K562 (cell line): ENCODE data around the gene TMEM128. TPM values are rescaled to one million over a fixed set of nuclear protein-coding genes. Genes with fewer than 3 reads are reported as not detected.

ENCODE experiments used
- ATF7 ChIP-seq: fragments of 450-650 bp; IDR thresholded peaks from 2 replicates; pipeline ENCODE4 v1.7.1; 2014; ENCODE audit warnings: mild to moderate bottlenecking, moderate library complexity
- CHD4 ChIP-seq: fragments of 200-600 bp; sonication (generic); IDR thresholded peaks from 3 replicates; pipeline ENCODE4 v1.6.1; 2012; ENCODE audit warnings: low read depth, mild to moderate bottlenecking, mixed read lengths, low read length, inconsistent platforms; ENCODE audit not compliant: insufficient read depth, insufficient replicate concordance, poor library complexity, severe bottlenecking
- E2F1 ChIP-seq: sonication (generic); formaldehyde crosslinking; IDR thresholded peaks from 2 replicates; pipeline ENCODE4 v1.8.1; 2023; ENCODE audit warnings: mild to moderate bottlenecking, missing genetic modification reagents, moderate library complexity
- ELK3 ChIP-seq: fragments of 450-650 bp; formaldehyde crosslinking; IDR thresholded peaks from 2 replicates; pipeline ENCODE4 v1.4.0; 2020; ENCODE audit warnings: mild to moderate bottlenecking
- FOSL1 ChIP-seq: fragments of 200-800 bp; sonication (Bioruptor generic); conservative IDR thresholded peaks from 2 replicates; pipeline ENCODE4 v1.6.1; 2016; ENCODE audit warnings: missing genetic modification characterization, missing compliant biosample characterization
- HDAC3 ChIP-seq: fragments of 450-650 bp; IDR thresholded peaks from 2 replicates; pipeline ENCODE4 v1.6.1; 2018; ENCODE audit warnings: borderline replicate concordance, mild to moderate bottlenecking, moderate library complexity; ENCODE audit not compliant: partially characterized antibody
- MAFF ChIP-seq: IDR thresholded peaks from 2 replicates; pipeline ENCODE4 v1.6.1; 2012; ENCODE audit warnings: low read length, improper control_type of control experiment
- MXI1 ChIP-seq: IDR thresholded peaks from 2 replicates; pipeline ENCODE4 v1.6.1; 2011; ENCODE audit warnings: low read depth, mild to moderate bottlenecking, improper control_type of control experiment, low read length
- SAFB ChIP-seq: fragments of 200-400 bp; formaldehyde crosslinking; IDR thresholded peaks from 2 replicates; pipeline ENCODE4 v1.6.1; 2017; ENCODE audit warnings: low read depth, low read length, borderline replicate concordance
- SRSF7 ChIP-seq: fragments of 200-400 bp; formaldehyde crosslinking; optimal IDR thresholded peaks from 2 replicates; pipeline ENCODE3; 2017; ENCODE audit warnings: mild to moderate bottlenecking, low read depth, low read length
- TCF7 ChIP-seq: sonication (generic); IDR thresholded peaks from 2 replicates; pipeline ENCODE4 v1.6.1; 2016; ENCODE audit warnings: antibody characterized with exemption, borderline replicate concordance
- ZNF224 ChIP-seq: sonication (generic); formaldehyde crosslinking; IDR thresholded peaks from 2 replicates; pipeline ENCODE4 v1.8.0; 2022; ENCODE audit warnings: mild to moderate bottlenecking, missing genetic modification reagents
- ZNF518B ChIP-seq: fragments of 250-450 bp; sonication (Bioruptor Pico); IDR thresholded peaks from 2 replicates; pipeline ENCODE4 v1.5.0; 2021; ENCODE audit warnings: mild to moderate bottlenecking, moderate library complexity
- polyA plus RNA-seq, 8 experiments: library from polyadenylated mRNA; depleted of rRNA in 4 of 8; stranded (reverse) in 5 of 8; unstranded in 3 of 8; fragments of >200 nt; fragmentation: Nextera tagmentation in 2 of 8; fragmentation: Illumina TruSeq in 1 of 8; extraction: Ambion mirVana in 2 of 8; extraction: Trizol in 1 of 8; gene quantifications; 2 replicates each; pipeline versions ENCODE4 v1.2.1 to v1.2.3, GENCODE V29; 2011 to 2014; ENCODE audit warnings: inconsistent platforms in 1 of 8, missing spikeins in 1 of 8
- total RNA-seq, 7 experiments: library from RNA; depleted of rRNA in 6 of 7; stranded (reverse); fragments of >200 nt in 6 of 7; fragmentation: Illumina TruSeq in 2 of 7; extraction: Trizol in 2 of 7; gene quantifications; 2 replicates each; pipeline versions ENCODE4 v1.2.1 to v1.2.3, GENCODE V29; 2011 to 2021; ENCODE audit warnings: low replicate concordance in 1 of 7
- TF ChIP-seq, protein P1 (sequence below): fragments of 450-650 bp; formaldehyde crosslinking; conservative IDR thresholded peaks from 2 replicates; pipeline ENCODE4 v1.4.0; 2022; ENCODE audit warnings: mild to moderate bottlenecking, missing genetic modification characterization
- TF ChIP-seq, protein P2 (sequence below): fragments of 450-650 bp; IDR thresholded peaks from 2 replicates; pipeline ENCODE4 v1.6.1; 2016; ENCODE audit warnings: borderline replicate concordance

The TMEM128 gene
- total and polyA plus RNA-seq, 9 of the 15 experiments (the other 6 are each of a cell fraction or from before 2014, with no cell fraction given), result 9.1 to 40.0 (median 14.3) TPM

GRCh38 chr4:4248029-4248884, at the start of gene TMEM128 (continued):
- TF ChIP-seq ZNF224 (CRISPR knock-in tag) (no peak), ZNF518B (CRISPR knock-in tag) (no peak), CHD4 (no peak), MXI1 (no peak), TCF7 (0 out of 2 replicates have a peak, but pooled peaks have one; percentile 44), ELK3 (CRISPR knock-in tag) (no peak), SAFB (no peak), ATF7 (peak; percentile 98), MAFF (no peak), FOSL1 (tag) (peak; percentile 50), E2F1 (CRISPR knock-in tag) (peak; percentile 68), SRSF7 (no peak), HDAC3 (no peak)
- TF ChIP-seq, protein P1, sequence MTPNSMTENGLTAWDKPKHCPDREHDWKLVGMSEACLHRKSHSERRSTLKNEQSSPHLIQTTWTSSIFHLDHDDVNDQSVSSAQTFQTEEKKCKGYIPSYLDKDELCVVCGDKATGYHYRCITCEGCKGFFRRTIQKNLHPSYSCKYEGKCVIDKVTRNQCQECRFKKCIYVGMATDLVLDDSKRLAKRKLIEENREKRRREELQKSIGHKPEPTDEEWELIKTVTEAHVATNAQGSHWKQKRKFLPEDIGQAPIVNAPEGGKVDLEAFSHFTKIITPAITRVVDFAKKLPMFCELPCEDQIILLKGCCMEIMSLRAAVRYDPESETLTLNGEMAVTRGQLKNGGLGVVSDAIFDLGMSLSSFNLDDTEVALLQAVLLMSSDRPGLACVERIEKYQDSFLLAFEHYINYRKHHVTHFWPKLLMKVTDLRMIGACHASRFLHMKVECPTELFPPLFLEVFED (CRISPR knock-in tag), result no peak
- TF ChIP-seq, protein P2, sequence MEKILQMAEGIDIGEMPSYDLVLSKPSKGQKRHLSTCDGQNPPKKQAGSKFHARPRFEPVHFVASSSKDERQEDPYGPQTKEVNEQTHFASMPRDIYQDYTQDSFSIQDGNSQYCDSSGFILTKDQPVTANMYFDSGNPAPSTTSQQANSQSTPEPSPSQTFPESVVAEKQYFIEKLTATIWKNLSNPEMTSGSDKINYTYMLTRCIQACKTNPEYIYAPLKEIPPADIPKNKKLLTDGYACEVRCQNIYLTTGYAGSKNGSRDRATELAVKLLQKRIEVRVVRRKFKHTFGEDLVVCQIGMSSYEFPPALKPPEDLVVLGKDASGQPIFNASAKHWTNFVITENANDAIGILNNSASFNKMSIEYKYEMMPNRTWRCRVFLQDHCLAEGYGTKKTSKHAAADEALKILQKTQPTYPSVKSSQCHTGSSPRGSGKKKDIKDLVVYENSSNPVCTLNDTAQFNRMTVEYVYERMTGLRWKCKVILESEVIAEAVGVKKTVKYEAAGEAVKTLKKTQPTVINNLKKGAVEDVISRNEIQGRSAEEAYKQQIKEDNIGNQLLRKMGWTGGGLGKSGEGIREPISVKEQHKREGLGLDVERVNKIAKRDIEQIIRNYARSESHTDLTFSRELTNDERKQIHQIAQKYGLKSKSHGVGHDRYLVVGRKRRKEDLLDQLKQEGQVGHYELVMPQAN, result peak; percentile 9; the same call in 1 of the 2 replicates
